PC-3 (cell line): ENCODE measurements around the gene NEGR1.

Experiments used
- CTCF ChIP-seq: fragments of 300-600 bp; sonication (generic); conservative IDR thresholded peaks from 2 replicates; pipeline ENCODE4 v1.5.1; 2017; ENCODE audit warnings: antibody characterized with exemption, low read depth, mild to moderate bottlenecking, low read length
- EZH2 ChIP-seq: fragments of 300-600 bp; sonication (generic); IDR thresholded peaks from one replicate; pipeline ENCODE4 v1.6.1; 2017; ENCODE audit warnings: antibody characterized with exemption, mild to moderate bottlenecking, low read length; ENCODE audit not compliant: unreplicated experiment
- EZH2phosphoT487 ChIP-seq: fragments of 300-600 bp; sonication (generic); IDR thresholded peaks from 2 replicates; pipeline ENCODE4 v1.6.1; 2018; ENCODE audit warnings: mild to moderate bottlenecking, antibody characterized with exemption, low read length, borderline replicate concordance

GRCh38 chr1:71787699-71788098, 494.6 kb downstream of the NEGR1 start:
- TF ChIP-seq CTCF (no peak), EZH2phosphoT487 (no peak), EZH2 (no peak)
